ENCODE results near the gene PGAM2.

Gene PGAM2

GRCh38 chr7:44063894-44064651, 1.3 kb downstream of the PGAM2 start:
- DNase-seq, result no peak

GRCh38 chr7:44063547-44063893, 1.8 kb downstream of the PGAM2 start:
- DNase-seq, result no peak

DNA sequence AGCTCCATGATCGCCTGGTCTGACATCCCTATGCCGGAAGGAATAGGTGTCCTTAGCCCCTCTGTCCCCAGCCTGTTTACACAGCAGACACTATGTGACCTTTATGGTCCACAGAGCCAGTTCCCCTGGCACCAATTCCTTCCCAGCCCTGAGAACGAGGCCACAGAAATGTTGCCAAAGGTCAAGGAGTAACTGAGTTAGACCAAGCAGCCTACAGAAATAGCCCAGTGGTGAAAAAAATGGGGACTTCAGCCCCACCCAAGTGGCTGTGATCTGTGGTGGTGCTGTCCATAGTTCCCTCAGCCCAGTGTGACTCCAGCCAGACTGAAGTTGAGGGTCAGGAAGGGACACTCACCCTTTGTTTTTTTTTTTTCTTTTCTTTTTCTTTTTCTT, 2.5 kb downstream of the PGAM2 start:
- no peak for DNase-seq

- DNase-seq, result no peak
These were observed 3.0 kb downstream of the PGAM2 start for GRCh38 chr7:44062180-44062902.

- DNase-seq, result no peak
These were observed 3.7 kb downstream of the PGAM2 start for GRCh38 chr7:44061645-44062179.

GRCh38 chr7:44060948-44061644, 4.3 kb downstream of the PGAM2 start:
- DNase-seq, result no peak

DNA sequence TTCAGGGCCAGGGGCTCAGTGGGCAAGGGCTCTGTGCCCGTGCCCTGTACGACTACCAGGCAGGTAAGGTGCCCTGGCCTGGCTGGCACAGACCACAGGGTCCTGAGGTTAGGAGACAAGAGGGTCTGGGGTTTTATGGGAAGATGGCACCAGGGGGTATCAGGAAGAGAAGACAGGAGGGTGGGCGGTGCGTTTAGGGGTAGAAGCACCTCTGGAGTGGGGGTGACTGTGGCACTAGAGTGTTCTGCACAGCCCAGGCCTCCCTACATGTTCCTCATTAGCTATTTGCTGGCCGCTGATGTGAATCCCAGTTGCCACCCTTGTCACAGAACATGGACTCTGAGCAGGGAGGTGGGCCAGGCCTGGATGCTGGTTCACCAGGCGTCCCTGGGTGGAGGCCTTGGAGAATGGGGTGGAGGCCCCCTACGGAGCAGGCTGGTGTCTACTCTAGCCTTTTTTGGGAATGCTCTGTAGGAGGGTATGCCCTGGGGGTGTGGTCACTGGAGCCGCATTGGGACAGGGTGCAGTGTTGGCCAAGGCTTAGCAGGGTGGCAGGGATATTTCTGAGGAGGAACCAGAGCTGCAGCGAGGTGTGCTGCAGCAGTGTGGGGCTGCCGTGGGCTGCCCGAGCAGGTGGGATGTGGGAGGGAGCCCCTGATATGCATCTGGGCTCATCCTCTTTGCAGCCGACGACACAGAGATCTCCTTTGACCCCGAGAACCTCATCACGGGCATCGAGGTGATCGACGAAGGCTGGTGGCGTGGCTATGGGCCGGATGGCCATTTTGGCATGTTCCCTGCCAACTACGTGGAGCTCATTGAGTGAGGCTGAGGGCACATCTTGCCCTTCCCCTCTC, 5.0 kb downstream of the PGAM2 start:
- no peak for DNase-seq

- DNase-seq, result no peak
These were observed 5.9 kb downstream of the PGAM2 start for GRCh38 chr7:44059219-44060090.

DNA sequence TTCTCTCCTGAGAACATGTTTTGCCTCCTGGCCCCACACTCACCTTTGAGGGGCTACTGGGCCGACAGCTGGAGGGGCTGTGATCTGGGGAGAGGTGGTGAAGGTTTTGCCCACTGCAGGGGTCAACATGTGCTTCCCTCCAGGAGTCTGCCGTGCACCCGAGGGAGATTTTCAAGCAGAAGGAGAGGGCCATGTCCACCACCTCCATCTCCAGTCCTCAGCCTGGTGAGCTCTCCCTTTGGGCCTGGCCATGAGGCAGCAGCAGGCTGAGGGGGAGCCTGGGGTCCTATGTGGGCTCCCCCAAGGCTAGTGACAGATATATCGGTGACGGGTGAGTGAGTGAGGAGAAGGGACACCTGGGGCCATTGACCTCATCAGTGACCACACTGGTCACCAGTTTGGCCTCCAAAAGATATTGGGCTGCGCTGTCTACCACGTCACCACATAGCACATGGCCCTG, 6.6 kb downstream of the PGAM2 start:
- no peak for DNase-seq

DNA sequence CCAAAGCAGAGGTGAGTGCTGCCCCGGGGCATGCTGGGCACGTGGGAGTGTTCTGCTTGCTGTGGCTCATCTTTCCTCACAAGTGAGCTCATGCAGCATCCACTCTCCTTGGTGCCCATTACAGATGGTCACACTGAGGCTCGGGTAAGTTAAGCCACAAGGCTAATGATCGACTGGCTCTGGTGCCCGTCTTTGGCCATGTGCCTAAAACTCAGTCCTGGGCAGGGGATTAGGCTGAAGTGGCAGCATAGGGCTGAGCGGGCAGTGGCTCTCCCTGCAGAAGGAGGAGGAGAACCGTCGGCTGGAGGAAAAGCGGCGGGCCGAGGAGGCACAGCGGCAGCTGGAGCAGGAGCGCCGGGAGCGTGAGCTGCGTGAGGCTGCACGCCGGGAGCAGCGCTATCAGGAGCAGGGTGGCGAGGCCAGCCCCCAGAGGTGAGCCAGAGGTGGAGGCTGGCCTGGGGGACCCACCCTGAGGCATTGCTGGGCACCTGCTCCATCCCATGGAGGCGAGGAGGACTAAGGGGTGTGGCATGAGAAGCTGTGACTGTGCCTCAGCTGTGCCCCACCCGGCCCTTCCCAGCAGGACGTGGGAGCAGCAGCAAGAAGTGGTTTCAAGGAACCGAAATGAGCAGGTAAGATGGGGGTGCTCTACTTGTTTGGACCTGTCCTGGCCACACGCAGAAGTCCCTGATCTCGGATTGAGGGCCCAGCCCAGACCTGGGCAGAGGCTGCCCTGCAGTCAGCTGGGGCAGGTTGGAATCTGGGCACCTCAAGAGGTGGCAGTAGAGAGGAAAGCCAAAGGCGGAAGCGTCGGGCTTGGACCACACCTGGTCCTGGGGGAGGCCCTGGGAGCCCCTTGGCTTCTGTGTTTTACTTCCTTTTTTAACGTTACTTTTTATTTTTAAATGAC, 7.3 kb downstream of the PGAM2 start:
- no peak for DNase-seq

GRCh38 chr7:44057181-44057848, 8.1 kb downstream of the PGAM2 start:
- DNase-seq, result no peak

GRCh38 chr7:44056681-44057080, 8.7 kb downstream of the PGAM2 start:
- no peak for DNase-seq

DNA sequence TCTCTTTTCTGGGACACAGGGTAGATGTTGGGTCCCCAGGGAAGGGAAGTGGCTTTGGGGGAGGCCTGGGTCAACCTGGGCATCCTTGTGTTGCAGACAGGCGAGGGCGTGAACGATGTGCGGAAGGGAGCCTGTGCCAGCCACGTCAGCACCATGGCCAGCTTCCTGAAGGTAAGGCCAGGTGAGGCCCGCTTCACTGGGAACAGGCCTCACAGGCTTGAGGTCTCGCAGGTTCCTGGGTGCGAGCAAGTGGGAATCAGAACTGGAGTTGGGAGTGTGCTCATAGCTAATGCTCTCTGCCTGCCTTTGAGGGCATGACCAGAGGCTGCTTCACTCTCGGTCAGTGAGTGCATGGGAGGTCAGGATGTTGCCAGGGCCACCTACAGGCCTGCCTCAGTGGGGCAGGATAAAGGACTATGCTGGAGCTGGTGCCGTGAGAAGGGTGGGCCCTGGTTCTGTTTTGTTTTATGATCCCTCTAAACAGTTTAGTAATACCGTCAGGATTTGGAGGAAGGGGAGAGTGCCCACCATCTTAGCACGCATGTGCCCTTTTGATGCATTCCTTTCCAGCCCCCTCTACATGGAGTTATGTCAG, 12.5 kb downstream of the PGAM2 start:
- no peak for DNase-seq

DNA sequence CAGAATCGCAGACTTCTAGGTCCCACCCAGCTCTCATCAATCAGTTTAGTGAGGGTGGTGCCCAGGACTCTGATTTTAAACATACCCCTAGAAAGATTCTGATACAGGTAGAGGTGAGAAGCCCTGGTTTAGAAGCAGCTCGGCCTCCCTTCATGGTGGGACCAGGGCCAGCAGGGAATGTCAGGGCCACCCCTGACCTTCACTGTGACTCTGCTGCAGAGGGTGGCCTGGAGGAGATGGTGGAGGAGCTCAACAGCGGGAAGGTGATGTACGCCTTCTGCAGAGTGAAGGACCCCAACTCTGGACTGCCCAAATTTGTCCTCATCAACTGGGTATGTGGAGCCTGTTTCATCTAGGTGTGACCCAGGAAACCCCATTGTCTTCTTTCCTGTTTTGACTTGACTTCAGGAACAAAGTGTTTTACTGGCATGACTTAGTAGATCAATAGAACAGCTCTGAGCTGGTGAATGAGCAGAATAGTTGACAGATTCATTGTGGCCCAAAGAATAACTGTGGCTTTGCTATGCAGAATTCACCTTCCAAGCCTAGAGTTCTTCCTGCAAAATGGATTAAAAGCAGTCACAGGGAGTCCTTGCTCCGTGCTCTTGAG, 13.7 kb downstream of the PGAM2 start:
- DNase-seq, result no peak

- DNase-seq, result no peak
These were observed 14.3 kb downstream of the PGAM2 start for GRCh38 chr7:44050915-44051560.

DNA sequence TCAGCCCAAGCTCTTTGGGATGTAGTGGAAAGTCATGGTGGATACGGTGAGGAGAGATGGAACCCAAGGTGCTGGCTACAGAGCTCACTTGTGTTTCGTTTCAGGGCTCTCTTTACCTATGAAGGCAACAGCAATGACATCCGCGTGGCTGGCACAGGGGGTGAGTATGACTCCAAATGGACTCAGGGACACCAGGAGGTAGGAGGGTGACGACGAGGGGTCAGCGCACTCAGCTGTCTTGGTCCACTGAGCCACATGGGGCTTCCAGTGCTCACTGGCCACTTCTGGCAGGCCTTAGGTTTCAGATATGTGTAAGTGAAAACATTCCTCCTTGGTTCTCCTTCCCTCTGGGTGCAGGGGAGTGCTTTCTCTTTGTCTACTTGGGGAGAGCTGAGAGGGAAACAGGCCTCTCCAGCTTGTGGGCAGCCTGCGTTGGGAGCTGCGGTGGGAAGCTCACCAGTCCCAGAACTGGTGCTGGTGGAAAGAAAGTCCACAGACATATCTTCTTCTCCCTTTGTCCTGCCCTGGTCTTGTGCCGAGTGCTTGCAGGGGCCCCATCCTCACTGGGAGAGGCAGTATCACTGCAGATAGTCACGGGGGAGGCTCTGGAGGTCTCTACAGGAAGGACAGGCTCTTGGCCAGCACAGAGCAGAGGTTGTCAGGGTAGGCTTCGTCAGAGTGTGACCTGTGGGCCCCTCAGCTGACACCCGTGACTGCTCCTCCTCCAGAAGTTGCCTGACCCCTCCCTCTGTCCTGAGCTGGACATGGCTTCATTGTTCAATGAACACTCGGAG, 15.0 kb downstream of the PGAM2 start:
- no peak for DNase-seq

GRCh38 chr7:44048031-44048795, 17.2 kb downstream of the PGAM2 start:
- DNase-seq, result no peak
